AG20443 (cell line): ENCODE measurements around the gene ZNF778.
A peak's percentile ranks its signal among the peaks of the same experiment; 100 is the strongest.

Experiments
- DNase-seq: peaks from one replicate; pipeline ENCODE4 v3.0.0; 2012; ENCODE audit warnings: low spot score, mixed read lengths

Gene ZNF778

DNA sequence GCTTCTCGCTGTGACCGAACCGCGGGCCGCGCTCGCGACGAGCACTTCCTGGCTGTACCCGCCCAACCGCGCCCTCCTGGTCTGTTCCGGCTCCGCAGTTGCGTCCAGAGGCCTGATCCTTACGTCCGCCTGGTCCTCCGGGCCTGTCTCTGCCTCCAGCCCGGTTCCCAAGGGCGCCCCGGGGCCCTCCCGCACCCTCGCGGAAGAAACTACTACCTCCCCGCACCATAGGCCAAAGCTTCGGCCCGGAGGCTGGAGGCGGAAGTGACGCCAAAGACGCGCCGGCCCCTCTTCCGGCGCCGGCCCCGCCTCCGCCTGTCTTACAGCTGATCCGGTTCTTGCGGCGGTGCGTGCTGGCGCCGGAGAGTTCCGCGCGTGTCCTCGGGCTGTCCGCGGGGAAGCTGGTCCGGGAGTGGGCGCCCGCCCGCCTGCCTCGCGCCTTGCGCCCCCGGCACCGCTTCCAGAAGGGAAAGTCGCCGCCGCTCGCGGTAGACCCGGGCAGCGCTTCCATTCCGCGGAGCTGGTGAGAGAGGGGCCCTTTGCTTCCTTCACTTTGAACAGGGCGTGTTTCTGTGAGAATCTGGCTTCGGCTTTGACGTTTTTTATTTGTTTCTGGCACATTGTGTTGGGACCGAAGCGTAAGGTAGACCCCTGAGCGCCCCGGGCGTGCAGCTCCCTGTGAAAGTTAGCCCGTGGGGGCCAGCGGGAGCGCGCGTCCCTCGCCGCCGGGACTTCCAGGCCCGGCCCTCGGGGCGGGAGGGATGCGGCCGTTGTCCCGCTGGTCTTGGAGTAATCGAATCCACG lies at the start of gene ZNF778:
Gene ZNF778 (plus strand): TSS at position 316 of the 804 bp plus-strand sequence. CDS start 3,425 bp downstream, outside the sequence.
- peak; percentile 95 for DNase-seq

DNA sequence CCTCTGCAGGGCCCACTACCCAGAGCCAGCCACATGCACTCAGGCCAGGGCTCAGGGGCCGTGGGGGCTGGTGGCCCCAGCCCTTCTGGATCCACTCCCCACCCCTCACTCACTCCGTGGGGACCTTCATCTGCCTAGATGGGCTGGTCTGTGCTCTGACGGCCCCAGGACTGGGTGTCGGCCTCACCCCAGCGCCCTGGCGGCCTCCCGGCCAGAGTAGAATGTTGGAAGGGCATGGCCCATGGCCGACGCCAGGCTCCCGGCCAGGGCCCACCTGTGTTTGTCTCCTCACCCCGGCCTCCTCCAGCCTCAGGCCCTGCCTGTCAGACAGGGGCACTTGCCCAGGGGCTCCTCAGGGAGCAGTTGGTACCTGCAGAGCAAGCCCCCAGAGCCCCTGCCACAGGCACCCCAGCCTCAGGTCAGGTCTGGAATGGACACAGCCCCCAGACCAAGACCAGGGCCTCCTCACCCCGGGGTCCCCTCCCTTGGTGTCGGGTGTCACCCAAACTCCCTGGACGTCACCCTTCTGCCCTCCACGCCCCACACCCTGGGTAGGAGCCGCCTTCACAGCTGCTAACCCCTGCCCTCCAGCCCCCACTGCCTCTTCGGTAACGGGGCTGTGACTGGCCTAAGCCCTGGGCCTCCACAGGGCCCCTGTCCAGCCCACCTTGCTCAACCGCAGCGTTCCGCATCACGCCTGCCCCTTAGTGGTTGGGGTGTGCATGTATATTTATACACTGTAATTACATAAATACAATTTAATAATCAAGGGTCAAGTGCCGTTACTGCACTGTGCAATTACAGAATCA lies 48.9 kb upstream of the ZNF778 start:
- DNase-seq = no peak

DNA sequence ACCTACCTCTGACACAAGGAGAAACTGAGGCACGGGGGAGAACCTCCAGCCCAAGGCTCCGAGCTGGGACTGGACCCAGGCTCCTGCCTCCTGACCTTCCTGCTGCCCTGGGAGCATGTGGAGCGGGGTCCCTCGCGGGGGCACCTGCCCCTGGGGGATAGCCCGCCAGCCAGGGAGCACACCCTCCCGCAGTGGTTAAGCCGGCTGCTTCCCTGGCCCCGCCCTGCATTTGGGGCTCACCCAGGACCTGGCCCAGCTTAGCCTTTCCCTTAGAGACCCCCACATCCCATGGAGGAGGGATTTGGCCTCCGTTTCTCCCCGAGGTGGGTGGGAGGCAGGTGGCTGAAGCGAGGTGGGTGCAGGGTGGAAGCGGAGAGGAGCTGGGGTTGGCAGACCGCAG lies 47.7 kb upstream of the ZNF778 start:
- DNase-seq = no peak

DNA sequence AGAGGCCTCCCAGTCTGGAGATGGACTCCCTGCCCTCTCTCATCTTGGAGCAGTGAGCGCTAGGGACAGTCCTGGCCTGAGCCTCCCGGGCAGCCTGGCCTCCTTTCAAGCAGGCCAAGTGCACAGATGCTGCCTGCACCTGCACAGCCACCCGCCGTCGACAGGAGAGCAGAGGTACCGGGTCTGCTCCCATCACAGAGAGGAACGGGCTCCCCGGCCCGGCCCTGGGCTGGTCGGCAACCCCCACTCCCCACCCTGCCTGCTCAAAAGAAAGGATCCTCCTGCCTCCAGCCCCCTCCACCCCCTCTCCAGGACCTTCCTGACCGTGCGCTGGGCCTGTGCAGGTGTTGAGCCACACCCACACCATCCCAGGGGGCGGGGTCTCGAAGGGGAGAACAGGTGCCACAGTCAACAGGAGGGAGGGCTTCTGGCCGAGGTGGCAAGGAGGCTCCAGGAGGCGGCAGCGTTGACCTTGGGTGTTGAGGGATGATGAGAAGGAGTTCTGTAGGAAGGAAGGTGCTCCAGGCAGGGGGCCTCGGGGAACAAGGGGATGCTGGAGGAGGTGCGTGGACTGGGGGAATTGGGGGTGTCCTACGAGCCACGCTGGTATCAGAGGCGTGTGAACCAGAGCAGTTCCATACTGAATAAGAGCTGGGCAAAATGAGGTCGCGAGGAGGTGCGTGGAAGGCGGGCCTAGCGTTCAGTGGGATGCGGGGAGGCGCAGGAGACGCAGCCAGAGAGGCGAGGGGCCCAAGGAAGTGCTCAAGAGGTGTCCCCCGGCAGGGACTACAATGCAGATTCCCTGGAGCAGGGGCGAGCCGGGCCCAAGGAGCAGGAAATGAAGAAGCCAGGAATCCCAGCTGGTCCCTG lies 46.9 kb upstream of the ZNF778 start:
- no peak for DNase-seq

DNA sequence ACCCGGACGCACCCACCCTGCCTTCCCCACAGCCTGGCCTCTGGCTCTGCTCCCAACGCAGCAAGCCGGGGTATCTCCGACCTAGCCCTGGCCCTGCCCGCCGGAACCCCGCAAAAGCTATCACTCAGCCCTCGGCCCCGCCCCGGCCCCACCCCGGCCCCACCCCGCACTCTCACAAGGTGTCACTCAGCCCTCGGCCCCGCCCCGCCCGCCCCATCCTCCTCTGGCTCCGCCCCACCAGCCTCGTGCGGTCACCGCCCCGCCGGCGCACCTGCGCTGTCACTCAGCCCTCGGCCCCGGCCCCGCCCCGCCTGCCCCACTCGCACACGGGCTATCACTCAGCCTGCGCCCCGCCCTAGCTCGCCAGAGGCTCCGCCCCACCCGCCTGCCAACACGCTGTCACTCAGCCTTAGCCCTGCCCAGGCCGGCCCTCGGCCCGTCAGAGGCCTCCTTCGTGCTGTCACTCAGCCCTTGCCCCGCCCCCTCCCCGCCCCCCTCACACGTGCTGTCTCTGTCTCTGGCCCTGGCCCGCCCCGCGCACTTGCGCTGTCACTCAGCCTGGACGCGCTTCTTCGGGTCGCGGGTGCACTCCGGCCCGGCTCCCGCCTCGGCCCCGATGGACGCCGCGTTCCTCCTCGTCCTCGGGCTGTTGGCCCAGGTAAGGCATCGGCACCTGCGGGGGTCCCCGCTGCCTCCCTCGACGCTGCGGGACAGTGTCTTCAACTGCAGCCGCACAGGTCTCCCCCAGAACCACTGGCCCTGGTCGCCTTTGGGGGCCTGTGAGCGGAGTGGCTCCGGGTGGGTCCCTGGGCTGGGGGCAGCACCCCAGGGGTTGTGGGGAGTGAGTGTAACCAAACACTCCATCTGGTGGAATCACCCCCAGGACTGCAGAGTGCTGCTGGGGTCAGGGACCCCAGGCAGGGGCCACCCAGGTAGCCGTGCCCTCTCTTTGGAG lies 46.0 kb upstream of the ZNF778 start, which contains the start of gene CDH15:
Gene CDH15 (plus strand): TSS at position 533 of the 955 bp plus-strand sequence. CDS start 84 bp downstream, at position 617.
- DNase-seq = peak; percentile 98

DNA sequence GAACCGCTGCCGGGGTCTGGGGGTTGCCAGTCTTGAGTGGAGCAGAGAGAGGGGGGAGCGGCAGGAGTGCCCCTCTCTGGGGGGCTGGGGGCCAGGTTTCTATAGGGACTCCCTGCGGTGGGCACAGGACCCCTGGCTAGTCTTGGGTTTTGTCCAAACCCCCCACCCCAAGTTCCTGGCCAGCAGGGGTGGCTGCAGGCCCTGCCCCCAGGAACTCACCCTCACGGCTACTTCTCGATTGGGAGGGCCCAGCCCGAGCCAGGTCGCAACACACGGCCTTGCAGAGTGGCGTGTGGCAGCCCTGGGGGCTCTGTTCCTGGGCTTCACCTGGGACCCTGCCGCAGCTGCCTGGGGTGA lies 45.4 kb upstream of the ZNF778 start:
- no peak for DNase-seq

DNA sequence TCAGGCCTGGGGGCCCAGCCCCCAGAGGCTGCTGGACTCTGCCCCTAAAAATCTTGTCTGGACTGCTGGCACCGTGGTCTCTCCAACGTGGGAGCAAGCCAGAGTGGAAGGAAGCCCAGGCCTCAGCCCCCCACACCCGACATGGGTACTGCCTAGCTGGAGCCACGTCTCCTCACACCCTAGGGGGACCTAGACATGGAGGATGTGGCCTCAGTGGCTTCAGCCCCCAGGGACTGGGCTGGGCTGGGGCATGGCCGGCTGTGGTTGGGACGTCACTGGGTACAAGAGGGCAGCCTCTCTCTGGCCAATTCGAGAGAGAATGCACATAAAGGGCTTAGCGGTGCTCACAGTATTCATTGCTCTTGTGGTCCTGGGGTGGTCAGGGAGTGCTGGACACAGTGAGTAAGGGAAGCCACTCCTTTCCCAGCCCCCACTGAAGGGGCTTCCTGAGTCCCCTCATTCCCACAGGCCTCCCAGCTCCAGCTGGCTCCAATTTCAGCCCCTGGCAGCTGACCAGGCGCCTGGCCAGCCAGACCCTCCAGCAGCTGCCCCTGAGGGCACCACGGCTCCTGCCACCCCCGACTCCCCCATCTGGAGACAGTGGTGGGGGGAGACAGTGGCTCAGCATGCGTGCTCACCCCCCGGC lies 44.9 kb upstream of the ZNF778 start:
- no peak for DNase-seq

DNA sequence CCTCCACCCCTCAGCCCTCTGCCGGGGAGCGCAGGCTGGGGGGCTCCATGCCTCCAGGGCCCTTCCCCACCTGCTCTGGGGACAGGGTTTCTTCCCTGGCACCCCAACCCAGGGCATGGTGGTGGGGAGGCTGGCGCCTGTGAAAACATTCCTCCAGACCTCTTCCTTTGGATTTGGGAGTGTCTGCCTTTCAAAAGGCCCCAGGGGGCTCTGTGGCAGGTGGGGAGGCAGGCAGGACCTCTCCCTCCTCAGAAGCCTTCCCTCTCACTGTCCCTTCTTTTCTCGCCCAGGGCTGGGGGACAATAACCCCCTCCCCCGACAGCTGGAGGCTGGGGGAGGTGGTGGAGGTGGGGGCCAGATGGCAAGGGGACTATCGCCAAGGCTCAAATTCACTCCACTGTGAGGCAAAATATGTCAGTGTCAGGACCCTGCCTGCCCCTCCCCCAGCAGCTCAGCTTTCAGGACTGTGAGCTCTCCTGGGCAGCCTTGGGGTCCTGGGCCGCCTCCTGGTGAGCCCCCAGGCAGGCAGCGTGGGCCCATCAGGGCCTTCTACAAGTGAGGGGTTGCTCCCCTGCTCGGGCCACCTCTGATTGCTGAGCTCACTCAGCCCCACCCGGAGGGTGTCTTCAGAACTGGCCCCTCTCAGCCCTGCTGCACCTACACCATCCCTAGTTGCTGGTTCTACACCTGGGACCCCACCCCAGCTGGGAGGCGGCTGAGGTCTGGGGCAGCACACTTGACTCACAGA lies 44.2 kb upstream of the ZNF778 start:
- DNase-seq = no peak

DNA sequence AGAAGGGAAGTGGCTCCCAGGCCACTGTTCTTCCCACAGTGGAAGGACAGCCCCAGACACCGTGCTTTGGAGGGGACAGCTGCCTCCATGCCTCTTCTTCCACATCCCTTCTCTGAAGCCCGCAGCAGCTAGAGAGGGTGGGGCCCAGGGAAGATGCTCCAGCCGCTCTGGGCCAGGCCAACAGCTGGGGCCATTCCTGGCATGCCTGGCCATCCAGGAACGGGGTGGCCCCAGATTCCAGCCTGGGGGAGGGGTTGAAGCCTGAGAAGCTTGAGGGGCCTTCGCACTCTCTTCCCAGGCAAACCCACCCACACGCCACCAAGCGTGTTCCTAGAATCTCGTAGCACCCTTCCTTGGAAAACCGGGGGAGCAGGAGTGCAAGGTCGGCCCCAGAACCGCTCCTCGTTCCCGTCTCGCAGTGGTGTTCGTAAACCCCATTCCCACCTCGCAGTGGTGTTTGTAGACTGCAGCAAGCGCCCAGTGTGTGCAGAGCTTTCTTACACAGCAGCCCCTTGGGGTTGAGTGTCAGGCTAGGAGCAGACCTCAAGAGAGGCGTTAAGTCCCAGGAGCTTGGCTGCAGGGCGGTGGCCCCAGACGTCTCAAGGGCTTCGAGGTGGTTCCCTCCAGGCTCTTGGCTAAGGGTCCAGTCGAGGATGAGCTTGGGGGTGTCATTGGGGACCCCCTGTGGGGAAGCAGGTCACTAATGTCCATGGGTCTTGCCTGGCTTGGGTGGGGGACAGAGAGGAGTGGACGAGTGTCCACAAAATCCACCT lies 43.3 kb upstream of the ZNF778 start:
- no peak for DNase-seq

DNA sequence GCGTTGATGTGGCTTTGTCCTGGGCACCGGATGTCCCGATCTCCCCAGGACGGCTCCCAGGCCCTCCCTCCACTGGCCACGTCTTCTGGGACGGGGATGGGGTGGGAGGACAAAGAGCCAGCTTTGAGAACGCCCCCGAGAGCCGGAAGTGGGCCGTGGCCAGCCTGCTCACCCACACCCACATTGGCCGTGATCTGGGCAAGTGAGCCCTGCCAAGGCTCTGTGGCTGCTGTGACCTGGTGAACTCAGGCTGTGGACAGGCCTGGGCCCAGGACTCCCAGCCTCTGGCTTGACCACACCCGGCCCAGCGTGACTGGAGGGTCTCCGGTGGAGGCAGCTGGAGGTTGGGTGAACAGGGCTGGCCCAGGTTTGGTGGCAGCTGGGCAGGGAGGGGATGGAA lies 42.6 kb upstream of the ZNF778 start:
- DNase-seq = no peak

DNA sequence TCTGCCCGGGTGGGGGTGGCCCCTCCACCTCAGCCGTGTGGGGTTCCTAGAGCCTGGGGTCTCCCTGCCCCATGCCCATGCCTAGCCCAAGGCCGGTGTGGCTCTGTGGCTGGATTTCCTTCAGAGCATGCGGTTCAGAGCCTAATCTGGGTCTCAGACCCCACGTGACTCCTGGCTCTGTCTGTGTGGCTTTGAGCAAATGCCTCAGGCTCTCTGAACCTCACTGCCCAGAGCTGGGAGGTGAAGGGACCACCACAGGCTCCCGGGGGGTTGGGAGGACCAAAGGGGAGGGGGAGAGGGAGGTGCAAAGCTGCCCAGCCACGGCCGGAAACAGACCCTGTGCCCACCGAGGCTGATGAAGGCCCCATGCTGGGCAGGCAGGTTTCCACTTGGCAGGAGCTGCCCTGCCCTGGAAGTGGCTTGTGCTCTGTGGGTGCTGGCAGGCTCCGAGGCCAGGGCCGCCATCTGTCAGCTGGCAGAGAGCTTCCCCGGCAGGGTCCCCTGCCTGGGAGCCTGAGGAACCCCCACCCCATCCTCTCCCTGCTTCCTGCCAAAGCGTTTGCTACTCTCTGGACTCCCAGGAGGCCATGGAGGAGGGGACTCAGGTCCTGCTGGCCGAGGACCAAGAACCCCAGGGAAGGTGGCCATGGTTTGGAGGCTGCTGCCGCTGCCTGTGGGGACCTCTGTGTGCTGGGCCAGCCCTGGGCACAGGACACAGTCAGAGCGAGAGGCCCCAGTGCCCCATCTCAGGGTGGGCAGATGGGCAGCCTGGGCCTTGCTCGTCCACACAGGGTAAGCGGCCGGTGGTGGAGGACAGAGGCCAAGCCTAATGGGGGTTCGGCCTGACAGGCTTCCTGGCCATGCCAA lies 42.0 kb upstream of the ZNF778 start:
- no peak for DNase-seq

DNA sequence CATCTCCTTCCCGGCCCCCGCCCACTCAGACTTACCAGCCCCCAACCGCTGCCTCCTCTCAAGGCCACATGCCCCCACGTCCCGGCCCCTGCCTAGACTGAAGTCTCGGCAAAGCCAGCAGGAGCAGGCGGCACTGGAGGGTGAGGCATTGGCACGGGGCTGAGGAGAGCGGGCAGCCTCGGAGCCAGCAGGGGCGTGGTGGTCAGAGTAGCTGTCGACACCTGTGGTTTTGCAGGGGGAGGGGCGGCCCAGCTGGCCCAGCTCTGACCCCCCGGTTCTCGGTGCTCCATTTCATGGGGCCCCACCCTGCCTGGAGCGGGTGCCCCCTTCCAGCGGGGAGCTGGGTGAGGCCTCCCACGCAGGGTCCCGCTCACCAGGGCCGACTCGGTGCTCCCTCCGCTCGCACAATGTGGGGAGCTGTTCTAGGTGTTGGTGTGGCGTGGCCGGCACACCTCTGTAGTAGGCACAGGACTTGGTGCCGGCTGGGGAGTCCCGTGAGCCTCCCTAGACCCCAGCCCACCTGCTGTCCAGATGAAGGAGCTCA lies 41.3 kb upstream of the ZNF778 start:
- DNase-seq = no peak

DNA sequence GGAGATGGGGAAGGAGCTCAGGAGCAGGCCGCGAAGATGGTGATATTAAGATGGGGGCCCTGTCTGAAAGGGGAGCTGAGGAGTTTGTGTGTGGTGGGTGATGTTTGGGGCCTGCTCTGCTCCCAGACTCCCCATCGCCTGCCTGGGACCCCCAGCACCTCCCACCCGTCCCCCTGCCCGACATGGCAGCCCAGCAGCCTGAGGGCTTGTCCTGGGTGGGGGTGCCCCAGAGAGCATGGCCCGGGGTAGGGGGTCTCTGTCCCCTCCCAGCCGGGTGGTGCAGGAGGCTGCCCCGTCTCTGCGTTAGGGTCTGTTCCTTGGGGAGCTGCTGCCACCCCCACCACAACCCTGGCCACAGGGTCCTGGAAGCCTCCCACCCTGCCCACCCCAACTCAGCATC lies 40.8 kb upstream of the ZNF778 start:
- DNase-seq = no peak

DNA sequence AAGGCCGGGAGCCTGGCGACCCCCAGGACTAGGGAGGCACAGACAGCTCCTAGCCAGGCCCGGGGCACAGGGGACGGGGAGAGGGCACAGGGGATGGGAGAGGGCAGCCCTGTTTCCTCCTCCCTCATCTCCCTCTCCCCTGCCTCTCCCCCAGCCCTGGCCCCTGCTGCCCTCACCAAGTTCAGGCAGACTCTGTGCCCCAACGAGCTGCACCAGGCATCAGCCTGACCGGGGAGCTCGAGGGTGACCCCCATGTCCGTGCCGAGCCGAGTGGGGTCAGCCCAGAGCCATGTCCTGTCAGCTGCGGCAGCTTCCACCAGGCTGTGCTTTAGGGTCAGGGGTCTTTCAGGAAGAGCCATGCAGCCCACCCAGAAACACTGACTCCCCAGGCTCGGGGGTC lies 40.0 kb upstream of the ZNF778 start:
- no peak for DNase-seq

DNA sequence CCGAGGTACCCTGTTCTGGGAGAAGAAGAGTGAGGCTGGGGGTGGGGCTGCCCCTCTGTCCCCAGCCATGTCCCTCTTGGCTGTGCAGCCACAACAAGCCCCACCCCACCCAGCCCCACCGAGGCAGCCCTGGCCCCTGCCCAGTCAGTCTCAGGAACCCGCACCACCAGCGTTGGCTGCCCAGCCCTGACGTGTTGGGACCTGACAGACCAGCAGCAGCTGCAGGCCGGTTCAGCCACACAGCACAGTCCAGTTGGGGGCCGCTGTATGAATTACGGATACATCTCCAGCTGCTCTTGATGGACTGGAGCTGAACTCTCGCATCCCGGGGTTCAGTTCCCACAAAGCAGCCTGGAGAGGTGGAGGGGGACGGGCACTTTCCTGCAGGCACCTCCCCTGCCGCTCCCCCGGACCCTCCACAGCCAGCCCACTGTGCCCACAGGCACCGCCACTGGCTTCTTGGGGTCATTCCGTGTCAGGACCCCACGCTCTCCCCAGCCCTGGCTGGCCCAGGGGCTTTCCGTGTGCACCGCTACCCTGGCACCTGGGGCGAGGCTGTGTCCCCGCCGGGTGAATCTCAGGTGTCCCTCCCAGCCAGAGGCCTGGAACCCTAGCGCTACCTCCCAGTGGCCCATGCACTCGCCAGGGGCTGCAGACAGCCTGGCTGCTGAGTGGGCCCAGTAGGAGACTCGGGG lies 38.9 kb upstream of the ZNF778 start:
- DNase-seq = no peak

DNA sequence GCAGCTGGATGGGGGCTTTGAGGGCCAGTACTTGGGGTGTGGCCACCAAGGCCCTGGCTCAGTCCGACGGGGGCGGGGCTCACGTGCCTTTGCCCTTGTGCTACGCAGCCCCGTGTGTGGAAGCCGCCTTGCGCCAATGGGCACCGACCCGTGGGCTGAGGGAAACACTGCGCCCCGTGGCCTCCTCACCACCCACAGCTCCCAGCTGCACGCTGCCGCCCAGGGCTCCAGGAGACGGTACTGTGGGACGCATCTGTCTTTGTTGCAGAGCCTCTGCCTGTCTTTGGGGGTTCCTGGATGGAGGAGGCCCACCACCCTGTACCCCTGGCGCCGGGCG lies 38.4 kb upstream of the ZNF778 start:
- DNase-seq = no peak

DNA sequence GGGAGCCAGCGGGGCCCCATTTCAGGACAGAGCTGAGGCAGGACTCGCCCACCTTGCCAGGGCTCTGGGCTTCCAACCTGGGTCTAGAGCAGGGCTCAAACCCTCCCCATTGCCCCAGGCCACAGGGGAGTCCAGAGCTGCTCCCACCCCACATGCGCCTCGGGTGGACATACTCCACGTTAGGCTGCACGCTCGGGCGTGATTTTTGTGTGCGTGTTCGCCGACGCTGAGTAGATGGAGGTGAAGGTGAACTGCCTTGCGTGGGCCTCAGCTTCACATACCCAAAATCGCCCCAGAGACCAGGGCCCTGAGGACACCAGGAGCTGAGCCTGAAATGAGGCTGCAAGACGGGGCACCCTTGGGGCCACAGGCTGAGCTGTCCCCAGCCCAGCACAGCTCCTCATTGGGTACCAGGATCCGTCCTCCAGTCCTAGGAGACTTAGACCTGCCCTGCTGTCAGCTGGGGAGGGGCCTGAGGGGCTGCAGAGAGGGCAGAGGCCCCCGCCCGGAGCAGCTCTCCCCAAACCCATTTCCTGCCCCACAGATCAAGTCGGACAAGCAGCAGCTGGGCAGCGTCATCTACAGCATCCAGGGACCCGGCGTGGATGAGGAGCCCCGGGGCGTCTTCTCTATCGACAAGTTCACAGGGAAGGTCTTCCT lies 37.7 kb upstream of the ZNF778 start:
- no peak for DNase-seq
